Kasumi-1 (cell line): ENCODE measurements around the gene CNMD.

ENCODE experiments used
- DNase-seq, 2 experiments: peaks; one replicate each; lab custom pipeline; 2025; lab: John Stamatoyannopoulos, UW

The CNMD gene

GRCh38 chr13:52739468-52740071 is at the start of gene CNMD:
Gene CNMD (minus strand): TSS chr13:52739820. CDS start chr13:52739701, 119 bp downstream.
- DNase-seq = no peak

- DNase-seq = no peak
Measured at GRCh38 chr13:52788011-52788410, 48.4 kb upstream of the CNMD start.

- no peak for DNase-seq
Measured at GRCh38 chr13:52787235-52787634, 47.6 kb upstream of the CNMD start.

DNA sequence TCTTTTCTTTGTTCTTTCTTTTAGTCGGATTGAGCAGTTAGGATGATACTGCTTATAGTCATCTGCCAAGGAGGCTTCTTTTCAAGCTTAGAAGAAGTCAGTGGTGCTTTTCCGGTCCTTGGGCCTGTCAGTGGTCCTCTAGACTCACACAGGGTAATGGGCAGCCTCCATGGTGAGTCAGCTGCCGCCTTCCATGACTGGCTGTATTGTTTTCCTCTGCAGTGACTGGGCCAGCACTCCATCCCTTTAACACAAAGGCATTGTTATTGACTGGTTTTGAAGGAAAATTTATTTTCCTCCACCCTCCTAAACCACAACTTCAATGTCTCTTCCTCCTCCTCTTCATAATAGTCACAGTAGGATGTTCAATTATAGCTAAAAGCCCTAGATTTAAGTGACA is 47.1 kb upstream of the CNMD start:
- DNase-seq = no peak

DNA sequence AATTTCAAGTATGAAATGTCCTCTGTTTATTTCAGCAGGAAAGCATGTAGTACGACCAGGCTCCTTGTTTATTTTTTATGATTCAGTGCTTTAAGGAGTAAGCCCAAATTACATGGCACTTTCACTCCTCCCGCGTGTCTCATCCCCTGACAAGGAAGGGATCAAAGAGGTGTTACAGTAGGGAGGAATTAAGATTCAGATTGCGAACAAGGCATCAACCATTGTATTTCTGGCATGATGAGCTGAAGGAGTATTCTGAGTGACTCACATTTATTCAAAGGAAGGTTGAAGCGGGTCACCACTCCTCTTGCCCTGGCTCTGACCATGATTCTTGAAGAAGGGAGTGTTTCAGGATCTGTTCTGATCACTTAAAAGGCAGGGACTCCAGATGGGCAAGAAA is 46.1 kb upstream of the CNMD start:
- DNase-seq = no peak

- DNase-seq = no peak
Measured at GRCh38 chr13:52784591-52785340, 45.1 kb upstream of the CNMD start.

GRCh38 chr13:52783943-52784342 is 44.3 kb upstream of the CNMD start:
- DNase-seq = no peak

DNA sequence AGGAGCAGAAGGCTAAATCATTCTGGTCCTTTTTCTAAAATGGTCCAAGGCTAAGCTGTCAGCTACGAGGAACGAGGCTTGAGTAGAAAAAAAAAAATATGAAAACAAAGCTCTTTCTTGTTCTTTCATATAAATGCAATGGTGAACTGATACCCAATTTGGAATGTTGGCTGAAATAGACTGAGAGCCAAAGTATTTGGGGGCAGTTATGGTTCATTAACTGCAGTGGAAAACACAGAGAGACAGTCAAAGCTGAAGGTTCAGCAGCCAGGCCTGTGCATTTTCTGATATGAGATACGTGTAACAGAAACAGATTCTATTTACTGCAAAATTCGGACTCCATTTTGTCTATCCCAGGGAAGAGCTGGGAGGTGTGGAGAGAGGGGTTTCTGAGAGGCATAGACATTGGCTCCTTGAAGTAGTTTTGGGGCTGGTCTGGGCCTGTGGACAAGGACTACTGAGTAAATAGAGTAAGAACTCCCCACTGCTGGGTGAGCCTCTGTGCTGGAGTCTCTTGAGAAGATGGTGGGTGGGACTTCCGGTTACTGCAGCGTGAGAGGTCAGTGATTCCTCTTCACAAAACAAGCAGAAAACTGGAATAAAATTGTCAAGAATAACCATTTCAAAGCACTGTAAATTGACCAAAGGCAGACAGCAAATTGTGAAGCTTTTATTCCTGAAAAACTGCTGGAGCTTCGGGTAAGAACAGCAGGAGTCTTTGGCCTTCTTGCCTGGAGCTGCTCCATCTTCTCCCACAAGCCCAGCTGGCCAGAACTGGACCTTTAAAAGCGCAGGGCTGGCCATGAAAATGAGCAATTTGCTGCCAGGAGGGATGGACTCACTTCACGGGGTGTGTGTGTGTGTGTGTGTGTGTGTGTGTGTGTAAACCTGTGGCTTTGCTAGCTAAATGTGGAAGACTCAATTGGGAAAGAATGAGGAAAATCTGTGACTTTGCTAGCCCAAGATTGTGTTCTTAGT is 43.1 kb upstream of the CNMD start:
- DNase-seq = no peak

- DNase-seq = no peak
Measured at GRCh38 chr13:52780611-52781010, 41.0 kb upstream of the CNMD start.

- no peak for DNase-seq
Measured at GRCh38 chr13:52780092-52780491, 40.5 kb upstream of the CNMD start.

GRCh38 chr13:52779103-52779502 is 39.5 kb upstream of the CNMD start:
- no peak for DNase-seq

- no peak for DNase-seq
Measured at GRCh38 chr13:52776726-52777125, 37.1 kb upstream of the CNMD start.

GRCh38 chr13:52775511-52775910 is 35.9 kb upstream of the CNMD start:
- no peak for DNase-seq

DNA sequence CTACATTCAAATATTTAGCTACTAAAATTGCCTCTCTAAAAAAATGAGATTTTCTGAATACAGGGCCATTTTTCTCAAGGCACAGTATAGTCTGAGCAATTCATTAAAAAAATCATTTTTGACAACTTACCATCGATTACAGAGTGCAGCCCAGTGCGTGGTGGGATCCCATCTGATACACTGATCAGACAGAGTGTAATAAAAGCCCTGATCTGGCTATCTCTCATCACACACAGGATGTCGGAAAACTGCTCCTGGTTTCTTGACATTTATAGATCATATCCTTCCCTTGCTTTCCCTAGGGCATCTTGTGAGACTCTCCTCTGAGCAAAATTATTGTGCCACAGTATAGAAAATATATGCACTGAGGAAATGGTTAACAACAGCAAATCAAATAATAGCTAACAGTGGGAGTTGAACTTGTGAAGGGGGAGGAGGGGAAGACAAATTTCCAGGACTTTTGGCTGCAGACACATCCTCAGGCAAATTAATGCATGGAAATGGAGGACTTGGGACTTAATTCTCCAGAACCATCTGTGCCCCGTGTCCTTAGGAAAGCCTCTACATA is 28.4 kb upstream of the CNMD start:
- no peak for DNase-seq

DNA sequence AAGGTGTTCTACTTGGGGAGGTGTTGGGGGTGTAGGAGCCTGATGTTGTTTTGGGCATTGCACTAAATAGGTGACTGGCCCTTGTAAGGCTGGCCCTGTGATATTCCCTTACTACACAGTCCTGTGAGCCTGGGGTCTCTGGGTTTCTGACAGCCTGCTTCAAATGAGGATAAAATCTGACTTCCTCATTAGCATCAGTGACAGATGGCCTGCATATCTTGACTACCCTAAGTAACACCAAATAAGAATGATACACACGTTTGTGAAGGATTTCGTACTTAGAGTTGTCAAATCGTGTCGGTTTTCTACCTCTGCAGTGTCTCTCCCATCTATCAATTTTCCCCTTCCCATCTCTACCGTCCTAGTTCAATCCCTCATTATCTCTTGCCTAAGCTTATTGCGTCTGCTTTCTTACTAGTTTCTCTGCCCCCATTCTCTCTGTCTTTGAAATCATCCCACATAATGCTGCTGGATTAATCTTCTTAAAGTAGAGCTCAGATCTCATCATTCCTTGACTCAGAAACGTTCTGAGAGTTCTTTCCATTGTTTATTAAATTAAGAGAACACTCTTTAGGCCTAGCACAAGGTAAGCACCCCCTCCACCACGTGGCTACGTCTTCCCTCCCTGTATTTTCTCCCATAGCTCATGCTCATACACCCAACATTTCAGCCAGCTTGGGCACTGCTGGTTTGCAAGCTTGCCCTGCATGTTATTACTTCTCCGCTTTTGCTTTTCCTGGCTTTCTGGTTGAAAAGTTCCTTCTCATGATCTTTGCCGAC is 26.2 kb upstream of the CNMD start:
- DNase-seq = no peak

GRCh38 chr13:52760077-52760476 is 20.5 kb upstream of the CNMD start:
- DNase-seq = no peak

DNA sequence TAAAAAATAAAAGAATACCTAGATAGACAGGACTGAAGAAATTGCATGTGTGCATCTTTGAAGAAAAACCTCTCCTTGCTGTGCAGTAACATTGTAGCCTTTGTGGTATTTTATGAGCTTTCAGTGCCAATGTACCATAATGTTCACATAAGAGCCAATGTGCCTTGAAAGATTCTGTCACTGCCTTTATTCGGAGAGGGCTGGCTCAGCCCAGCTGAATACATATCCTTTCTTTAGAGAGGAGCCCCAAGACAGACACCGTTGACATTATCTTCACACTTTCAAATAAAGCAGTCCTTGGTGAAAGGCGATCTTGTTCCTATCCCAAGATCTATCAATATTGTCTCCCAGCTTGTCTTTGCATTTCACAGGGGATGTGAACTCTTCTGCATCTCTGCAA is 18.5 kb upstream of the CNMD start:
- no peak for DNase-seq

GRCh38 chr13:52751196-52751595 is 11.6 kb upstream of the CNMD start:
- DNase-seq = no peak

GRCh38 chr13:52750713-52751112 is 11.1 kb upstream of the CNMD start:
- DNase-seq = no peak

- no peak for DNase-seq
Measured at GRCh38 chr13:52749419-52749818, 9.8 kb upstream of the CNMD start.

DNA sequence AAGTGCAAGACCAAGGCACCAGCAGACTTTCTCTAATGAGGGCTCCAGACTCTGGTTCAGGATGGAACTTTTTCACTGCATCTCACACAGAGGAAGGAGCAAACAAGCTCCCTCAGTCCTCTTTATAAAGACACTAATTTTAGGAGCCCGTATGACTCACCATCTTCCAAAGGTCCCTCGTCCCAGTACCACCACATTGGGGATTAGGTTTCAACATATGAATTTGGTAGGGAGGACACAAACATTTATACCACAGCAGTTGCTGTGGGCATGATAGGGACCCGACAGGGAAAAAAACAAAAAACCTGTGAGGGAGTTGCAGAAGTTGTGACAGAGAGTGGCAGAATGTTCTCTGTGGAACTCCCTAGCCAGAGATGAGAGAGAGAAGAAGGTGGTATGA is 6.5 kb upstream of the CNMD start:
- no peak for DNase-seq
